IMR-90 (cell line): ENCODE data around the gene STX8. TPM values are rescaled to one million over a fixed set of nuclear protein-coding genes. Genes with fewer than 3 reads are reported as not detected.

Source experiments
- ATAC-seq: fragments of 200-7000 bp; cut with Tn5 transposase; 2 replicates; pipeline ENCODE4 v1.9.1; 2020; ENCODE audit warnings: low read depth, mild to moderate bottlenecking, moderate library complexity
- BruUV-seq: library from RNA; stranded (reverse); fragments of 400-500 nt; replicated peaks from 2 replicates; lab custom pipeline; 2021; lab: Mats Ljungman, UMichigan
- CTCF ChIA-PET: fragments of 300-600 bp; formaldehyde crosslinking; extraction: SDS; loops from one replicate; lab custom pipeline; 2021; ENCODE audit warnings: antibody characterized with exemption; lab: Yijun Ruan, JAX
- POLR2A ChIA-PET: fragments of 300-600 bp; sonication (Branson Sonifier 250); formaldehyde crosslinking; loops from one replicate; lab custom pipeline; 2022; ENCODE audit warnings: antibody characterized with exemption; ENCODE audit not compliant: unreplicated experiment; lab: Charles Lee
- DNase-seq: peaks from one replicate; pipeline ENCODE4 v3.0.0; 2013
- H2AFZ ChIP-seq: replicated peaks from 2 replicates; pipeline ENCODE3; 2013; ENCODE audit warnings: low read length, mild to moderate bottlenecking; ENCODE audit not compliant: poor library complexity
- H2AK5ac ChIP-seq: 2 replicates; pipeline ENCODE4 v1.6.1; 2013; ENCODE audit warnings: low read depth, low read length, inconsistent platforms
- H2AK9ac ChIP-seq: replicated peaks from 2 replicates; pipeline ENCODE3; 2013; ENCODE audit warnings: mild to moderate bottlenecking, low read depth, low read length, moderate library complexity; ENCODE audit not compliant: poor library complexity
- H2BK120ac ChIP-seq: 2 replicates; pipeline ENCODE4 v1.6.1; 2013; ENCODE audit warnings: low read depth, low read length, inconsistent platforms
- H2BK15ac ChIP-seq: 3 replicates; pipeline ENCODE4 v1.6.1; 2013; ENCODE audit warnings: low read depth, low read length, inconsistent platforms
- H2BK20ac ChIP-seq: 2 replicates; pipeline ENCODE4 v1.6.1; 2013; ENCODE audit warnings: low read depth, mild to moderate bottlenecking, inconsistent platforms, low read length, moderate library complexity
- H2BK5ac ChIP-seq: 2 replicates; pipeline ENCODE4 v1.6.1; 2013; ENCODE audit warnings: mild to moderate bottlenecking, low read depth, low read length, inconsistent platforms; ENCODE audit not compliant: poor library complexity, severe bottlenecking
- H3K14ac ChIP-seq: replicated peaks from 2 replicates; pipeline ENCODE4 v1.6.1; 2013; ENCODE audit warnings: low read depth, low read length, inconsistent platforms
- H3K18ac ChIP-seq: 2 replicates; pipeline ENCODE4 v1.6.1; 2013; ENCODE audit warnings: low read depth, low read length, control low read depth
- H3K23ac ChIP-seq: 2 replicates; pipeline ENCODE4 v1.6.1; 2013; ENCODE audit warnings: low read depth, low read length, inconsistent platforms
- H3K27ac ChIP-seq: 2 replicates; pipeline ENCODE4 v1.5.1; 2013; ENCODE audit warnings: mild to moderate bottlenecking, control low read depth, low read length; ENCODE audit not compliant: insufficient read depth
- H3K27me3 ChIP-seq: 2 replicates; pipeline ENCODE4 v1.6.1; 2013; ENCODE audit warnings: low read length; ENCODE audit not compliant: control insufficient read depth, insufficient read depth
- H3K36me3 ChIP-seq: 2 replicates; pipeline ENCODE4 v1.6.1; 2013; ENCODE audit warnings: low read length, mixed read lengths; ENCODE audit not compliant: control insufficient read depth, insufficient read depth
- H3K4ac ChIP-seq: 2 replicates; pipeline ENCODE4 v1.6.1; 2013; ENCODE audit warnings: low read depth, low read length, inconsistent platforms
- H3K4me1 ChIP-seq: 2 replicates; pipeline ENCODE4 v1.6.1; 2013; ENCODE audit warnings: low read length, mixed read lengths; ENCODE audit not compliant: control insufficient read depth, insufficient read depth
- H3K4me2 ChIP-seq: 2 replicates; pipeline ENCODE4 v1.6.1; 2013; ENCODE audit warnings: low read depth, mild to moderate bottlenecking, control low read depth, low read length, moderate library complexity
- H3K4me3 ChIP-seq: 2 replicates; pipeline ENCODE4 v1.5.1; 2013; ENCODE audit warnings: low read depth, mild to moderate bottlenecking, control low read depth, low read length, moderate library complexity; ENCODE audit not compliant: insufficient read depth
- H3K56ac ChIP-seq: 2 replicates; pipeline ENCODE4 v1.6.1; 2013; ENCODE audit warnings: low read length, inconsistent platforms; ENCODE audit not compliant: insufficient read depth; ENCODE audit errors: extremely low read depth
- H3K79me1 ChIP-seq, 2 experiments: 2 replicates each; pipeline ENCODE4 v1.6.1; 2013; ENCODE audit warnings: low read length in 2 of 2, inconsistent platforms in 1 of 2, low read depth in 1 of 2
- H3K9ac ChIP-seq: 2 replicates; pipeline ENCODE4 v1.6.1; 2013; ENCODE audit warnings: low read depth, low read length, control low read depth
- H3K9me1 ChIP-seq: 2 replicates; pipeline ENCODE4 v1.6.1; 2013; ENCODE audit warnings: low read length, inconsistent platforms; ENCODE audit not compliant: insufficient read depth
- H3K9me3 ChIP-seq: 2 replicates; pipeline ENCODE4 v1.6.1; 2013; ENCODE audit warnings: low read length; ENCODE audit not compliant: control insufficient read depth, insufficient read depth
- H4K20me1 ChIP-seq: 2 replicates; pipeline ENCODE4 v1.6.1; 2013; ENCODE audit warnings: low read length, inconsistent platforms; ENCODE audit not compliant: insufficient read depth
- H4K5ac ChIP-seq: 2 replicates; pipeline ENCODE4 v1.6.1; 2013; ENCODE audit warnings: mild to moderate bottlenecking, low read depth, low read length, control low read depth
- H4K8ac ChIP-seq, 2 experiments: 2 replicates each; pipeline ENCODE4 v1.6.1; 2013; ENCODE audit warnings: low read depth in 2 of 2, low read length in 2 of 2, control low read depth in 1 of 2, inconsistent platforms in 1 of 2
- H4K91ac ChIP-seq: 2 replicates; pipeline ENCODE4 v1.6.1; 2013; ENCODE audit warnings: low read depth, low read length, inconsistent platforms; ENCODE audit not compliant: insufficient read depth
- BHLHE40 ChIP-seq: fragments of 150-350 bp; IDR thresholded peaks from 2 replicates; pipeline ENCODE4 v1.6.1; 2016; ENCODE audit warnings: mild to moderate bottlenecking, low read depth, low read length
- CEBPB ChIP-seq: IDR thresholded peaks from 2 replicates; pipeline ENCODE4 v1.6.1; 2012; ENCODE audit warnings: low read depth, low read length, improper control_type of control experiment
- CHD1 ChIP-seq: IDR thresholded peaks from 2 replicates; pipeline ENCODE4 v1.6.1; 2012; ENCODE audit warnings: low read depth, low read length, improper control_type of control experiment
- FOS ChIP-seq: fragments of 150-350 bp; IDR thresholded peaks from 2 replicates; pipeline ENCODE4 v1.6.1; 2016; ENCODE audit warnings: low read depth, low read length
- MAFK ChIP-seq: IDR thresholded peaks from 2 replicates; pipeline ENCODE4 v1.6.1; 2012; ENCODE audit warnings: low read depth, low read length, improper control_type of control experiment
- MAZ ChIP-seq: IDR thresholded peaks from 2 replicates; pipeline ENCODE4 v1.6.1; 2012; ENCODE audit warnings: low read depth, mild to moderate bottlenecking, low read length, improper control_type of control experiment, moderate library complexity, borderline replicate concordance
- NFE2L2 ChIP-seq: fragments of 150-350 bp; IDR thresholded peaks from 2 replicates; pipeline ENCODE4 v1.6.1; 2016; ENCODE audit warnings: low read depth, mild to moderate bottlenecking, low read length
- POLR2A ChIP-seq: IDR thresholded peaks from 2 replicates; pipeline ENCODE4 v1.6.1; 2012; ENCODE audit warnings: mild to moderate bottlenecking, low read depth, low read length
- RAD21 ChIP-seq: IDR thresholded peaks from 2 replicates; pipeline ENCODE4 v1.6.1; 2012; ENCODE audit warnings: low read length, improper control_type of control experiment
- RCOR1 ChIP-seq: IDR thresholded peaks from 2 replicates; pipeline ENCODE4 v1.6.1; 2012; ENCODE audit warnings: mild to moderate bottlenecking, low read length, improper control_type of control experiment; ENCODE audit not compliant: insufficient replicate concordance
- SMC3 ChIP-seq: fragments of 150-350 bp; IDR thresholded peaks from 2 replicates; pipeline ENCODE4 v1.6.1; 2016; ENCODE audit warnings: low read depth, mild to moderate bottlenecking, antibody characterized with exemption, low read length, moderate library complexity
- WGBS, 2 experiments: methylation state at CpG; one replicate each; pipeline versions ENCODE4 v1.1.5 to v1.1.7; 2013; ENCODE audit warnings: missing lambda C conversion rate in 2 of 2; ENCODE audit not compliant: insufficient read length in 1 of 2; ENCODE audit errors: extremely low coverage in 2 of 2; 5-methylcytosine and 5-hydroxymethylcytosine counted together
- dilution Hi-C: fragments of 300-500 bp; cut with HindIII; formaldehyde crosslinking; loops from one replicate; pipeline ENCODE4 v1.14.3; 2018; ENCODE audit warnings: low sequenced_read_pairs; ENCODE audit not compliant: unreplicated experiment
- in situ Hi-C: fragments of 300-500 bp; cut with MboI; formaldehyde crosslinking; loops from 3 replicates; pipeline ENCODE4 v1.14.3; 2019; ENCODE audit warnings: low sequenced_read_pairs, inconsistent platforms, mixed read lengths
- intact Hi-C: fragments of 100-400 bp; cut with micrococcal nuclease; formaldehyde crosslinking; loops from 2 replicates; pipeline ENCODE4 v1.10.0; 2022
- polyA plus RNA-seq, 3 experiments: library from polyadenylated mRNA; depleted of rRNA; stranded (reverse); fragments of >200 nt; gene quantifications; 2 replicates each; pipeline ENCODE4 v1.2.3, GENCODE V29; 2012; ENCODE audit warnings: low replicate concordance in 1 of 3
- total RNA-seq: library from RNA; depleted of rRNA; stranded (reverse); fragments of >200 nt; gene quantifications from 2 replicates; pipeline ENCODE4 v1.2.3, GENCODE V29; 2012
- TF ChIP-seq, protein P1 (sequence below): fragments of 150-350 bp; IDR thresholded peaks from 2 replicates; pipeline ENCODE4 v1.6.1; 2017; ENCODE audit warnings: mild to moderate bottlenecking, antibody characterized with exemption, low read length, low read depth
- TF ChIP-seq, protein P2 (sequence below): fragments of 150-350 bp; IDR thresholded peaks from 2 replicates; pipeline ENCODE4 v1.6.1; 2016; ENCODE audit warnings: low read depth, mild to moderate bottlenecking, low read length, moderate library complexity, borderline replicate concordance
- TF ChIP-seq, protein P3 (sequence below): conservative IDR thresholded peaks from 2 replicates; pipeline ENCODE4 v1.5.1; 2012; ENCODE audit warnings: mild to moderate bottlenecking, low read depth, low read length, improper control_type of control experiment

The STX8 gene
- total and polyA plus RNA-seq, 2 of the 4 experiments (the other 2 are of a cell fraction): 26.5 to 47.0 TPM

DNA sequence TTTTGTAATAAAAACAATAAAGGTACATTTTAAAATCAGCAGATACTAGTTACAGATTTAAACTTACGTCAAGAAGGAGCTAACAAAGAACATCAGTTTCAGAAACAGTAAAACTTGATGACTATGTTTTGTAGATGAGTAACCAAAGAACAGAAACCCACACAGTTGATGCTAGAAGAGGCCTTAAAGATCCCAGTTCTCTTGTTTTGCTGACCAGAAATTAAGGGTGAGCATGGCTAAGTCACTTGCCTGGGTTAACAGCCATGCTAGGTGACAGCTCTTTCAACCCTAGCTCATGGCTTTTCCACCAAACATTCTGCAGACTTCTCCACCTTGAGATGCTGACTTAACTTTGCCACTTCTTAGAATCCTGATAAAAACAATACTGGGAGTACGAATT, 26.4 kb downstream of the STX8 start:
- Histone ChIP-seq H2AK5ac (no peak overlapping the region), H3K36me3 (peaks cover 1% of the 10 kb centered on the region; the same call in 1 of the 2 replicates), H3K9me1 (no peaks in the 10 kb centered on the region), H3K9me3 (no peaks in the 10 kb centered on the region), H3K27ac (no peak overlapping the region), H2AK9ac (no peak overlapping the region), H4K91ac (no peak overlapping the region), H3K4ac (no peak overlapping the region), H4K5ac (no peak overlapping the region), H3K56ac (no peak overlapping the region), H3K4me3 (no peak overlapping the region), H3K23ac (no peak overlapping the region), H2BK5ac (no peak overlapping the region), H3K4me2 (no peak overlapping the region), H3K4me1 (no peaks in the 10 kb centered on the region), H3K79me1 (no peaks in the 10 kb centered on the region), H3K18ac (no peak overlapping the region), H4K20me1 (no peaks in the 10 kb centered on the region), H2BK15ac (no peak overlapping the region), H2BK20ac (no peak overlapping the region), H2AFZ (no peak overlapping the region), H3K9ac (no peak overlapping the region), H4K8ac (no peak overlapping the region), H3K14ac (no peak overlapping the region), H3K27me3 (no peaks in the 10 kb centered on the region), H2BK120ac (no peak overlapping the region)
- CTCF ChIA-PET: interaction anchor here (0.6 kb wide), 1 partner anchor 113 kb away, joined by 3 read pairs; no protein-coding TSS in a partner anchor
- in situ Hi-C loops (loop anchor here (25.0 kb wide), 1 partner anchor 762 kb away; the partner anchor contains the start of gene MFSD6L), intact Hi-C loops (no loop called here), dilution Hi-C loops (no loop called here)
- BruUV-seq: no TSS peak
- POLR2A ChIA-PET: interaction anchor here (0.7 kb wide), 1 partner anchor 20 kb away, joined by 4 read pairs; no protein-coding TSS in a partner anchor
- DNase-seq (no peak), ATAC-seq (no peak; the same call in 1 of the 2 replicates)
- no CpG with 5 or more reads among the region's 2 CpGs for WGBS, 2 experiments
- TF ChIP-seq NFE2L2 (no peak), MAFK (no peak), MAZ (no peak), RCOR1 (no peak), BHLHE40 (no peak), RAD21 (no peak), CEBPB (no peak), FOS (no peak), POLR2A (no peak), SMC3 (no peak), CHD1 (no peak)
- TF ChIP-seq, protein P1, sequence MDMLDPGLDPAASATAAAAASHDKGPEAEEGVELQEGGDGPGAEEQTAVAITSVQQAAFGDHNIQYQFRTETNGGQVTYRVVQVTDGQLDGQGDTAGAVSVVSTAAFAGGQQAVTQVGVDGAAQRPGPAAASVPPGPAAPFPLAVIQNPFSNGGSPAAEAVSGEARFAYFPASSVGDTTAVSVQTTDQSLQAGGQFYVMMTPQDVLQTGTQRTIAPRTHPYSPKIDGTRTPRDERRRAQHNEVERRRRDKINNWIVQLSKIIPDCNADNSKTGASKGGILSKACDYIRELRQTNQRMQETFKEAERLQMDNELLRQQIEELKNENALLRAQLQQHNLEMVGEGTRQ: no peak
- TF ChIP-seq, protein P2, sequence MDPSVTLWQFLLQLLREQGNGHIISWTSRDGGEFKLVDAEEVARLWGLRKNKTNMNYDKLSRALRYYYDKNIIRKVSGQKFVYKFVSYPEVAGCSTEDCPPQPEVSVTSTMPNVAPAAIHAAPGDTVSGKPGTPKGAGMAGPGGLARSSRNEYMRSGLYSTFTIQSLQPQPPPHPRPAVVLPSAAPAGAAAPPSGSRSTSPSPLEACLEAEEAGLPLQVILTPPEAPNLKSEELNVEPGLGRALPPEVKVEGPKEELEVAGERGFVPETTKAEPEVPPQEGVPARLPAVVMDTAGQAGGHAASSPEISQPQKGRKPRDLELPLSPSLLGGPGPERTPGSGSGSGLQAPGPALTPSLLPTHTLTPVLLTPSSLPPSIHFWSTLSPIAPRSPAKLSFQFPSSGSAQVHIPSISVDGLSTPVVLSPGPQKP: no peak
- TF ChIP-seq, protein P3, sequence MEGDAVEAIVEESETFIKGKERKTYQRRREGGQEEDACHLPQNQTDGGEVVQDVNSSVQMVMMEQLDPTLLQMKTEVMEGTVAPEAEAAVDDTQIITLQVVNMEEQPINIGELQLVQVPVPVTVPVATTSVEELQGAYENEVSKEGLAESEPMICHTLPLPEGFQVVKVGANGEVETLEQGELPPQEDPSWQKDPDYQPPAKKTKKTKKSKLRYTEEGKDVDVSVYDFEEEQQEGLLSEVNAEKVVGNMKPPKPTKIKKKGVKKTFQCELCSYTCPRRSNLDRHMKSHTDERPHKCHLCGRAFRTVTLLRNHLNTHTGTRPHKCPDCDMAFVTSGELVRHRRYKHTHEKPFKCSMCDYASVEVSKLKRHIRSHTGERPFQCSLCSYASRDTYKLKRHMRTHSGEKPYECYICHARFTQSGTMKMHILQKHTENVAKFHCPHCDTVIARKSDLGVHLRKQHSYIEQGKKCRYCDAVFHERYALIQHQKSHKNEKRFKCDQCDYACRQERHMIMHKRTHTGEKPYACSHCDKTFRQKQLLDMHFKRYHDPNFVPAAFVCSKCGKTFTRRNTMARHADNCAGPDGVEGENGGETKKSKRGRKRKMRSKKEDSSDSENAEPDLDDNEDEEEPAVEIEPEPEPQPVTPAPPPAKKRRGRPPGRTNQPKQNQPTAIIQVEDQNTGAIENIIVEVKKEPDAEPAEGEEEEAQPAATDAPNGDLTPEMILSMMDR: no peak
